HCT116 (cell line): ENCODE measurements around the gene AQP6. TPM values are rescaled to one million over a fixed set of nuclear protein-coding genes. Genes with fewer than 3 reads are reported as not detected.

Experiments used
- ATAC-seq: fragments of 200-7000 bp; cut with Tn5 transposase; 2 replicates; pipeline ENCODE4 v1.9.1; 2020; ENCODE audit warnings: mild to moderate bottlenecking, moderate library complexity
- BruUV-seq: library from RNA; stranded (reverse); fragments of 400-500 nt; replicated peaks from 2 replicates; lab custom pipeline; 2021; lab: Mats Ljungman, UMichigan
- CTCF ChIA-PET: fragments of 300-600 bp; sonication (Branson Sonifier 250); formaldehyde crosslinking; loops from one replicate; lab custom pipeline; 2021; ENCODE audit warnings: antibody characterized with exemption; lab: Charles Lee
- POLR2A ChIA-PET: fragments of 300-600, 350-600 bp; sonication (Branson Sonifier 250); formaldehyde crosslinking; loops from one replicate; lab custom pipeline; 2021; ENCODE audit warnings: antibody characterized with exemption; lab: Charles Lee
- RAD21 ChIA-PET, 2 experiments: fragments of 300-600 bp; sonication (Branson Sonifier 250); formaldehyde crosslinking; loops; one replicate each; lab custom pipeline; 2023; ENCODE audit warnings: low total read pairs in 2 of 2; ENCODE audit not compliant: uncharacterized antibody in 2 of 2, unreplicated experiment in 2 of 2, low non-redundant PET in 1 of 2; lab: Charles Lee
- DNase-seq: peaks from one replicate; pipeline ENCODE4 v3.0.0-alpha.2; 2010; ENCODE audit warnings: low read depth, low spot score
- H2AFZ ChIP-seq: fragments of 200-600 bp; shearing (Covaris generic), sonication (generic); 2 replicates; pipeline ENCODE4 v1.6.1; 2017; ENCODE audit warnings: low read depth, mixed run types, mixed read lengths, antibody characterized with exemption, low read length; ENCODE audit not compliant: poor library complexity, severe bottlenecking
- H3K27ac ChIP-seq: 2 replicates; pipeline ENCODE4 v1.5.1; 2012; ENCODE audit warnings: low read depth, low read length
- H3K27me3 ChIP-seq: fragments of 200-600 bp; sonication (generic); 2 replicates; pipeline ENCODE4 v1.6.1; 2016; ENCODE audit warnings: mixed run types, low read length, mixed read lengths; ENCODE audit not compliant: insufficient read depth
- H3K36me3 ChIP-seq, 2 experiments: fragments of 200-500 bp in 1 of 2; fragments of 200-600 bp in 1 of 2; sonication (Bioruptor generic) in 1 of 2; sonication (generic) in 1 of 2; 2 replicates each; pipeline versions ENCODE4 v1.5.1 to v1.6.1; 2014 to 2016; ENCODE audit warnings: low read length in 2 of 2, inconsistent platforms in 1 of 2, mixed read lengths in 1 of 2, mixed run types in 1 of 2; ENCODE audit not compliant: insufficient read depth in 2 of 2, control insufficient read depth in 1 of 2
- H3K4me1 ChIP-seq, 2 experiments: fragments of 200-600 bp in 1 of 2; sonication (generic) in 1 of 2; 2 replicates each; pipeline versions ENCODE4 v1.5.1 to v1.6.1; 2012 to 2017; ENCODE audit warnings: low read length in 2 of 2, inconsistent platforms in 1 of 2, mild to moderate bottlenecking in 1 of 2, mixed read lengths in 1 of 2, mixed run types in 1 of 2, moderate library complexity in 1 of 2; ENCODE audit not compliant: insufficient read depth in 2 of 2, control insufficient read depth in 1 of 2
- H3K4me2 ChIP-seq: fragments of 200-600 bp; sonication (generic); 2 replicates; pipeline ENCODE4 v1.6.1; 2017; ENCODE audit warnings: mixed run types, low read length, mixed read lengths
- H3K4me3 ChIP-seq, 2 experiments: fragments of 200-600 bp in 1 of 2; sonication (generic) in 1 of 2; replicated peaks in 1 of 2; 2 replicates each; pipeline ENCODE4 v1.5.1; 2011 to 2016; ENCODE audit warnings: low read length in 2 of 2, control low read depth in 1 of 2, low read depth in 1 of 2, mild to moderate bottlenecking in 1 of 2, mixed read lengths in 1 of 2, mixed run types in 1 of 2
- H3K79me2 ChIP-seq: fragments of 200-600 bp; sonication (generic); 2 replicates; pipeline ENCODE4 v1.6.1; 2017; ENCODE audit warnings: mild to moderate bottlenecking, mixed run types, low read length, moderate library complexity, mixed read lengths; ENCODE audit not compliant: insufficient read depth
- H3K9ac ChIP-seq: fragments of 200-600 bp; sonication (generic); 2 replicates; pipeline ENCODE4 v1.6.1; 2016; ENCODE audit warnings: low read length, mixed read lengths
- H3K9me2 ChIP-seq: fragments of 200-600 bp; sonication (generic), shearing (Covaris generic); 2 replicates; pipeline ENCODE4 v1.6.1; 2017; ENCODE audit warnings: mixed run types, mild to moderate bottlenecking, moderate library complexity; ENCODE audit not compliant: insufficient read depth
- H3K9me3 ChIP-seq, 2 experiments: fragments of 200-500 bp in 1 of 2; fragments of 200-600 bp in 1 of 2; sonication (Bioruptor generic) in 1 of 2; sonication (generic) in 1 of 2; 2 replicates each; pipeline ENCODE4 v1.6.1; 2014 to 2017; ENCODE audit warnings: low read length in 2 of 2, mixed read lengths in 2 of 2, inconsistent platforms in 1 of 2, low read depth in 1 of 2, mild to moderate bottlenecking in 1 of 2, mixed run types in 1 of 2, moderate library complexity in 1 of 2; ENCODE audit not compliant: control insufficient read depth in 1 of 2, insufficient read depth in 1 of 2
- H4K20me1 ChIP-seq: fragments of 200-600 bp; sonication (generic), shearing (Covaris generic); 2 replicates; pipeline ENCODE4 v1.6.1; 2017; ENCODE audit warnings: mixed run types, mild to moderate bottlenecking, moderate library complexity; ENCODE audit not compliant: insufficient read depth
- CBX3 ChIP-seq: IDR thresholded peaks from 2 replicates; pipeline ENCODE4 v1.6.1; 2012; ENCODE audit warnings: low read depth
- JUND ChIP-seq: IDR thresholded peaks from 2 replicates; pipeline ENCODE4 v1.6.1; 2012
- POLR2AphosphoS5 ChIP-seq: IDR thresholded peaks from 2 replicates; pipeline ENCODE4 v1.6.1; 2011; ENCODE audit warnings: mild to moderate bottlenecking, low read depth, low read length, moderate library complexity
- RAD21 ChIP-seq: IDR thresholded peaks from 2 replicates; pipeline ENCODE4 v1.6.1; 2012; ENCODE audit warnings: low read depth, mild to moderate bottlenecking
- SIN3A ChIP-seq: IDR thresholded peaks from 2 replicates; pipeline ENCODE4 v1.6.1; 2012; ENCODE audit warnings: low read depth
- SP1 ChIP-seq: IDR thresholded peaks from 2 replicates; pipeline ENCODE4 v1.6.1; 2012; ENCODE audit warnings: low read depth
- TCF7L2 ChIP-seq: IDR thresholded peaks from 2 replicates; pipeline ENCODE4 v1.7.0; 2011; ENCODE audit warnings: borderline replicate concordance, inconsistent platforms; ENCODE audit not compliant: insufficient read depth, insufficient read length; ENCODE audit errors: extremely low read depth
- YY1 ChIP-seq: IDR thresholded peaks from 2 replicates; pipeline ENCODE4 v1.6.1; 2011; ENCODE audit warnings: low read length, low read depth, moderate library complexity, mild to moderate bottlenecking; ENCODE audit not compliant: insufficient replicate concordance; ENCODE audit errors: extremely low read depth
- ZBTB33 ChIP-seq: IDR thresholded peaks from 2 replicates; pipeline ENCODE4 v1.6.1; 2011; ENCODE audit warnings: mild to moderate bottlenecking, low read length, moderate library complexity; ENCODE audit not compliant: insufficient replicate concordance; ENCODE audit errors: extremely low read depth
- ZFX ChIP-seq: fragments of 450-650 bp; IDR thresholded peaks from 2 replicates; pipeline ENCODE4 v1.6.1; 2017
- intact Hi-C: fragments of 100-400 bp; cut with micrococcal nuclease; formaldehyde crosslinking; loops from 2 replicates; pipeline ENCODE4 v1.10.0; 2022
- total RNA-seq: library from RNA; stranded (reverse); gene quantifications from one replicate; pipeline ENCODE4 v1.2.1, GENCODE V29; 2021; ENCODE audit not compliant: unreplicated experiment
- TF ChIP-seq, protein P1 (sequence below): IDR thresholded peaks from 2 replicates; pipeline ENCODE4 v1.6.1; 2012; ENCODE audit warnings: low read depth
- TF ChIP-seq, protein P2 (sequence below): IDR thresholded peaks from 2 replicates; pipeline ENCODE4 v1.6.1; 2012

Gene AQP6
- total RNA-seq, 1 experiment from 2014 or later = not detected

- ATAC-seq (no peak), DNase-seq (no peak)
- no peaks in the 10 kb centered on the region; the same call in 1 of the 2 replicates for H4K20me1 ChIP-seq
- no peaks in the 10 kb centered on the region for H3K9me3 ChIP-seq
- ChIA-PET CTCF (interaction anchor here (1.0 kb wide), 1 partner anchor 52 kb away, joined by 3 read pairs; no protein-coding TSS in a partner anchor), RAD21 (no interaction called here), POLR2A (interaction anchor here (0.7 kb wide), 1 partner anchor 47 kb away, joined by 3 read pairs; no protein-coding TSS in a partner anchor)
- no peak overlapping the region for H2AFZ ChIP-seq
- no peak overlapping the region for H3K27ac ChIP-seq
- intact Hi-C loops = no loop called here
- H3K36me3 ChIP-seq = peaks cover 22 to 38% of the 10 kb centered on the region in 2 experiments
- no peak overlapping the region for H3K4me2 ChIP-seq
- H3K9me2 ChIP-seq = no peaks in the 10 kb centered on the region
- no peaks in the 10 kb centered on the region for H3K27me3 ChIP-seq
- H3K4me1 ChIP-seq = no peaks in the 10 kb centered on the region
- no peak overlapping the region for H3K4me3 ChIP-seq
- H3K79me2 ChIP-seq = peaks cover 99% of the 10 kb centered on the region
- no TSS peak for BruUV-seq
- no peak overlapping the region for H3K9ac ChIP-seq
- TF ChIP-seq SIN3A = no peak
- TF ChIP-seq SP1 = no peak
- TF ChIP-seq, protein P1, sequence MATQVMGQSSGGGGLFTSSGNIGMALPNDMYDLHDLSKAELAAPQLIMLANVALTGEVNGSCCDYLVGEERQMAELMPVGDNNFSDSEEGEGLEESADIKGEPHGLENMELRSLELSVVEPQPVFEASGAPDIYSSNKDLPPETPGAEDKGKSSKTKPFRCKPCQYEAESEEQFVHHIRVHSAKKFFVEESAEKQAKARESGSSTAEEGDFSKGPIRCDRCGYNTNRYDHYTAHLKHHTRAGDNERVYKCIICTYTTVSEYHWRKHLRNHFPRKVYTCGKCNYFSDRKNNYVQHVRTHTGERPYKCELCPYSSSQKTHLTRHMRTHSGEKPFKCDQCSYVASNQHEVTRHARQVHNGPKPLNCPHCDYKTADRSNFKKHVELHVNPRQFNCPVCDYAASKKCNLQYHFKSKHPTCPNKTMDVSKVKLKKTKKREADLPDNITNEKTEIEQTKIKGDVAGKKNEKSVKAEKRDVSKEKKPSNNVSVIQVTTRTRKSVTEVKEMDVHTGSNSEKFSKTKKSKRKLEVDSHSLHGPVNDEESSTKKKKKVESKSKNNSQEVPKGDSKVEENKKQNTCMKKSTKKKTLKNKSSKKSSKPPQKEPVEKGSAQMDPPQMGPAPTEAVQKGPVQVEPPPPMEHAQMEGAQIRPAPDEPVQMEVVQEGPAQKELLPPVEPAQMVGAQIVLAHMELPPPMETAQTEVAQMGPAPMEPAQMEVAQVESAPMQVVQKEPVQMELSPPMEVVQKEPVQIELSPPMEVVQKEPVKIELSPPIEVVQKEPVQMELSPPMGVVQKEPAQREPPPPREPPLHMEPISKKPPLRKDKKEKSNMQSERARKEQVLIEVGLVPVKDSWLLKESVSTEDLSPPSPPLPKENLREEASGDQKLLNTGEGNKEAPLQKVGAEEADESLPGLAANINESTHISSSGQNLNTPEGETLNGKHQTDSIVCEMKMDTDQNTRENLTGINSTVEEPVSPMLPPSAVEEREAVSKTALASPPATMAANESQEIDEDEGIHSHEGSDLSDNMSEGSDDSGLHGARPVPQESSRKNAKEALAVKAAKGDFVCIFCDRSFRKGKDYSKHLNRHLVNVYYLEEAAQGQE = no peak
- TF ChIP-seq ZFX = no peak
- TF ChIP-seq YY1 = no peak
- TF ChIP-seq, protein P2, sequence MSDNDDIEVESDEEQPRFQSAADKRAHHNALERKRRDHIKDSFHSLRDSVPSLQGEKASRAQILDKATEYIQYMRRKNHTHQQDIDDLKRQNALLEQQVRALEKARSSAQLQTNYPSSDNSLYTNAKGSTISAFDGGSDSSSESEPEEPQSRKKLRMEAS = no peak
- TF ChIP-seq CBX3 = no peak
- no peak for TF ChIP-seq TCF7L2
- no peak for TF ChIP-seq JUND
- TF ChIP-seq ZBTB33 = no peak
- TF ChIP-seq POLR2AphosphoS5 = no peak
- TF ChIP-seq RAD21 = no peak
Measured at GRCh38 chr12:50018154-50018553, 45.4 kb downstream of the AQP6 start.
